ENCODE data around the gene EXOC3.

Gene EXOC3

GRCh38 chr5:445591-445990 is 2.6 kb downstream of the EXOC3 start:
- TF ChIP-seq CTCF (conservative IDR thresholded peaks at IDR 0.05): no peak
- no peak for TF ChIP-seq ZFX (IDR thresholded peaks at IDR 0.05)
- H3K27ac ChIP-seq: no peak overlapping the region

GRCh38 chr5:446066-446882 is 3.3 kb downstream of the EXOC3 start:
- H3K27ac ChIP-seq: no peak overlapping the region
- TF ChIP-seq CTCF (conservative IDR thresholded peaks at IDR 0.05): no peak
- no peak for TF ChIP-seq ZFX (IDR thresholded peaks at IDR 0.05)

- peak; percentile 84 for TF ChIP-seq CTCF (conservative IDR thresholded peaks at IDR 0.05)
- no peak for TF ChIP-seq ZFX (IDR thresholded peaks at IDR 0.05)
- no peak overlapping the region for H3K27ac ChIP-seq
Measured at GRCh38 chr5:446883-447263, 3.9 kb downstream of the EXOC3 start.

GRCh38 chr5:447501-447900 is 4.5 kb downstream of the EXOC3 start:
- no peak overlapping the region for H3K27ac ChIP-seq
- TF ChIP-seq ZFX (IDR thresholded peaks at IDR 0.05): no peak
- no peak for TF ChIP-seq CTCF (conservative IDR thresholded peaks at IDR 0.05)

GRCh38 chr5:448061-448765 is 5.2 kb downstream of the EXOC3 start:
- TF ChIP-seq CTCF (conservative IDR thresholded peaks at IDR 0.05): no peak
- no peak for TF ChIP-seq ZFX (IDR thresholded peaks at IDR 0.05)
- H3K27ac ChIP-seq: no peak overlapping the region

- H3K27ac ChIP-seq: no peak overlapping the region
- TF ChIP-seq ZFX (IDR thresholded peaks at IDR 0.05) (no peak), CTCF (conservative IDR thresholded peaks at IDR 0.05) (no peak)
Measured at GRCh38 chr5:448766-449090, 5.8 kb downstream of the EXOC3 start.

GRCh38 chr5:449151-449550 is 6.2 kb downstream of the EXOC3 start:
- TF ChIP-seq ZFX (IDR thresholded peaks at IDR 0.05) (no peak), CTCF (conservative IDR thresholded peaks at IDR 0.05) (no peak)
- H3K27ac ChIP-seq: no peak overlapping the region
